Hepatocyte (in vitro differentiated cells): ENCODE results near the gene GRIK4. TPM values are rescaled to one million over a fixed set of nuclear protein-coding genes. Genes with fewer than 3 reads are reported as not detected.

ENCODE experiments used
- DNase-seq: peaks from one replicate; pipeline ENCODE4 v3.0.0-alpha.2; 2016; ENCODE audit warnings: low spot score
- H2AFZ ChIP-seq: fragments of 200-600 bp; sonication (generic); 2 replicates; pipeline ENCODE4 v1.6.0; 2016; ENCODE audit warnings: antibody characterized with exemption, mild to moderate bottlenecking
- H3K27ac ChIP-seq: fragments of 200-600 bp; sonication (generic); 2 replicates; pipeline ENCODE4 v1.5.1; 2016; ENCODE audit warnings: mild to moderate bottlenecking
- H3K27me3 ChIP-seq: fragments of 200-600 bp; sonication (generic); 2 replicates; pipeline ENCODE4 v1.6.1; 2016
- H3K36me3 ChIP-seq: fragments of 200-600 bp; sonication (generic); replicated peaks from 2 replicates; pipeline ENCODE4 v1.5.1; 2016; ENCODE audit warnings: low read depth; ENCODE audit not compliant: insufficient read depth
- H3K4me1 ChIP-seq: fragments of 200-600 bp; sonication (generic); 2 replicates; pipeline ENCODE4 v1.5.1; 2016; ENCODE audit warnings: mild to moderate bottlenecking, moderate library complexity; ENCODE audit not compliant: insufficient read depth
- H3K4me2 ChIP-seq: fragments of 200-600 bp; sonication (generic); 2 replicates; pipeline ENCODE4 v1.6.0; 2016
- H3K4me3 ChIP-seq: fragments of 200-600 bp; sonication (generic); 2 replicates; pipeline ENCODE4 v1.5.1; 2016; ENCODE audit warnings: mild to moderate bottlenecking
- H3K79me2 ChIP-seq: fragments of 200-600 bp; sonication (generic); 2 replicates; pipeline ENCODE4 v1.6.0; 2017; ENCODE audit warnings: mild to moderate bottlenecking
- H3K9me2 ChIP-seq: fragments of 200-600 bp; sonication (generic); replicated peaks from 2 replicates; pipeline ENCODE4 v1.6.0; 2017; ENCODE audit warnings: mild to moderate bottlenecking; ENCODE audit not compliant: insufficient read depth
- H3K9me3 ChIP-seq: fragments of 200-600 bp; sonication (generic); 2 replicates; pipeline ENCODE4 v1.5.1; 2016; ENCODE audit warnings: low read depth, mild to moderate bottlenecking
- H4K20me1 ChIP-seq: fragments of 200-600 bp; sonication (generic); 2 replicates; pipeline ENCODE4 v1.6.0; 2016; ENCODE audit warnings: mild to moderate bottlenecking; ENCODE audit not compliant: insufficient read depth, poor library complexity, severe bottlenecking
- CTCF ChIP-seq: fragments of 200-600 bp; sonication (generic); IDR thresholded peaks from 2 replicates; pipeline ENCODE4 v1.5.1; 2016; ENCODE audit warnings: antibody characterized with exemption, mild to moderate bottlenecking; ENCODE audit not compliant: poor library complexity
- EZH2 ChIP-seq: fragments of 200-600 bp; sonication (generic); IDR thresholded peaks from 2 replicates; pipeline ENCODE4 v1.6.1; 2016; ENCODE audit warnings: antibody characterized with exemption, mild to moderate bottlenecking, borderline replicate concordance
- EZH2phosphoT487 ChIP-seq: fragments of 200-600 bp; sonication (generic); IDR thresholded peaks from one replicate; pipeline ENCODE4 v1.6.1; 2018; ENCODE audit warnings: antibody characterized with exemption, mild to moderate bottlenecking, low read depth, moderate library complexity; ENCODE audit not compliant: unreplicated experiment, severe bottlenecking
- WGBS: methylation state at CpG from one replicate; pipeline ENCODE4 v1.1.6; 2016; ENCODE audit warnings: low lambda C conversion rate; ENCODE audit errors: missing lambda C conversion rate; 5-methylcytosine and 5-hydroxymethylcytosine counted together
- polyA plus RNA-seq: library from polyadenylated mRNA; unstranded; fragments of >200 nt; fragmentation: Nextera tagmentation; extraction: Ambion mirVana; gene quantifications from 2 replicates; pipeline ENCODE4 v1.2.1, GENCODE V29; 2016
- total RNA-seq: library from RNA; depleted of rRNA; stranded (reverse); fragments of >200 nt; gene quantifications from 2 replicates; pipeline ENCODE4 v1.2.3, GENCODE V29; 2014

The GRIK4 gene
- total and polyA plus RNA-seq, 2 experiments from 2014 or later, result 1.5 to 2.3 TPM

- DNase-seq, result no peak
- Histone ChIP-seq H3K9me2 (no peaks in the 10 kb centered on the region), H3K27me3 (peaks cover 43% of the 10 kb centered on the region), H3K4me2 (no peak overlapping the region), H2AFZ (no peak overlapping the region), H3K4me1 (peaks cover 22% of the 10 kb centered on the region), H3K9me3 (no peaks in the 10 kb centered on the region), H4K20me1 (no peaks in the 10 kb centered on the region), H3K36me3 (no peaks in the 10 kb centered on the region), H3K27ac (no peak overlapping the region), H3K4me3 (no peak overlapping the region), H3K79me2 (no peaks in the 10 kb centered on the region)
- TF ChIP-seq CTCF, result no peak
- TF ChIP-seq EZH2phosphoT487, result no peak
- no peak for TF ChIP-seq EZH2
- WGBS, result 96% methylated on average over 14 of the region's 14 CpGs
Measured at GRCh38 chr11:120514541-120515121, 3.1 kb downstream of the GRIK4 start.

- Histone ChIP-seq H3K9me2 (no peaks in the 10 kb centered on the region), H3K4me3 (no peak overlapping the region), H3K27me3 (peaks cover 37% of the 10 kb centered on the region), H3K4me2 (no peak overlapping the region), H3K4me1 (peaks cover 22% of the 10 kb centered on the region), H3K79me2 (no peaks in the 10 kb centered on the region), H3K36me3 (no peaks in the 10 kb centered on the region), H3K9me3 (no peaks in the 10 kb centered on the region), H3K27ac (no peak overlapping the region), H2AFZ (no peak overlapping the region), H4K20me1 (no peaks in the 10 kb centered on the region)
- no peak for DNase-seq
- no peak for TF ChIP-seq EZH2phosphoT487
- TF ChIP-seq EZH2, result no peak
- no peak for TF ChIP-seq CTCF
- 88% methylated on average over 7 of the region's 7 CpGs for WGBS
Measured at GRCh38 chr11:120515186-120515723, 3.7 kb downstream of the GRIK4 start.

- H4K20me1 ChIP-seq, result no peaks in the 10 kb centered on the region
- peak overlapping the region; percentile 45 for H3K4me2 ChIP-seq
- H3K27me3 ChIP-seq, result peaks cover 37% of the 10 kb centered on the region
- no peak for TF ChIP-seq EZH2
- TF ChIP-seq EZH2phosphoT487, result no peak
- TF ChIP-seq CTCF, result no peak
- 42% methylated on average over 35 of the region's 39 CpGs for WGBS
- H3K79me2 ChIP-seq, result no peaks in the 10 kb centered on the region
- H3K36me3 ChIP-seq, result no peaks in the 10 kb centered on the region
- H3K9me3 ChIP-seq, result no peaks in the 10 kb centered on the region
- peaks cover 22% of the 10 kb centered on the region for H3K4me1 ChIP-seq
- no peak overlapping the region for H2AFZ ChIP-seq
- peak overlapping the region; percentile 83 for H3K27ac ChIP-seq
- DNase-seq, result peak; percentile 38
- H3K9me2 ChIP-seq, result no peaks in the 10 kb centered on the region
- H3K4me3 ChIP-seq, result no peak overlapping the region
Measured at GRCh38 chr11:120516461-120517389, 5.2 kb downstream of the GRIK4 start.
